H9 (cell line): Measurements from ENCODE around the gene SRSF10. TPM values are rescaled to one million over a fixed set of nuclear protein-coding genes. Genes with fewer than 3 reads are reported as not detected.

Experiments used
- DNase-seq: peaks from one replicate; pipeline ENCODE4 v3.0.0-alpha.2; 2017
- H2AFZ ChIP-seq: one replicate; pipeline ENCODE4 v1.6.1; 2013; ENCODE audit warnings: mild to moderate bottlenecking, low read length, control low read depth, moderate library complexity
- H2AK5ac ChIP-seq: 2 replicates; pipeline ENCODE4 v1.6.1; 2013; ENCODE audit warnings: low read length, control low read depth, mixed read lengths; ENCODE audit not compliant: insufficient read length
- H2BK120ac ChIP-seq: one replicate; pipeline ENCODE4 v1.6.1; 2013; ENCODE audit warnings: low read depth, mild to moderate bottlenecking, low read length, control low read depth, inconsistent platforms; ENCODE audit not compliant: poor library complexity, severe bottlenecking
- H2BK12ac ChIP-seq: 2 replicates; pipeline ENCODE4 v1.6.1; 2013; ENCODE audit warnings: low read length, control low read depth, mixed read lengths, low read depth; ENCODE audit not compliant: insufficient read length
- H2BK15ac ChIP-seq: 2 replicates; pipeline ENCODE4 v1.6.1; 2013; ENCODE audit warnings: low read depth, low read length, control low read depth
- H2BK20ac ChIP-seq: one replicate; pipeline ENCODE4 v1.6.1; 2013; ENCODE audit warnings: low read depth, mild to moderate bottlenecking, low read length, control low read depth, inconsistent platforms; ENCODE audit not compliant: poor library complexity, severe bottlenecking
- H2BK5ac ChIP-seq: 2 replicates; pipeline ENCODE4 v1.6.1; 2013; ENCODE audit warnings: low read length, control low read depth, mixed read lengths; ENCODE audit not compliant: insufficient read length
- H3K14ac ChIP-seq: 2 replicates; pipeline ENCODE4 v1.6.1; 2013; ENCODE audit warnings: low read length, control low read depth; ENCODE audit not compliant: insufficient read depth
- H3K18ac ChIP-seq: 2 replicates; pipeline ENCODE4 v1.6.1; 2013; ENCODE audit warnings: low read depth, mild to moderate bottlenecking, mixed read lengths, low read length, control low read depth; ENCODE audit not compliant: insufficient read length
- H3K23ac ChIP-seq: 2 replicates; pipeline ENCODE4 v1.6.1; 2013; ENCODE audit warnings: low read length, control low read depth, mixed read lengths, low read depth; ENCODE audit not compliant: insufficient read length
- H3K23me2 ChIP-seq: 2 replicates; pipeline ENCODE4 v1.6.1; 2013; ENCODE audit warnings: low read depth, mild to moderate bottlenecking, mixed read lengths, low read length, control low read depth; ENCODE audit not compliant: insufficient read length, poor library complexity, severe bottlenecking
- H3K27ac ChIP-seq: 2 replicates; pipeline ENCODE4 v1.5.1; 2013; ENCODE audit warnings: low read length, control low read depth, mixed read lengths, low read depth; ENCODE audit not compliant: insufficient read length
- H3K27me3 ChIP-seq: 2 replicates; pipeline ENCODE4 v1.6.1; 2013; ENCODE audit warnings: low read length, control low read depth, inconsistent platforms; ENCODE audit not compliant: insufficient read depth
- H3K4ac ChIP-seq: 2 replicates; pipeline ENCODE4 v1.6.1; 2013; ENCODE audit warnings: low read depth, mild to moderate bottlenecking, control low read depth, inconsistent platforms, low read length, moderate library complexity
- H3K4me1 ChIP-seq: 2 replicates; pipeline ENCODE4 v1.6.1; 2013; ENCODE audit warnings: low read length, control low read depth, inconsistent platforms; ENCODE audit not compliant: insufficient read depth
- H3K4me2 ChIP-seq: 2 replicates; pipeline ENCODE4 v1.6.1; 2013; ENCODE audit warnings: low read length, control low read depth, mixed read lengths; ENCODE audit not compliant: insufficient read length, insufficient read depth
- H3K56ac ChIP-seq: 2 replicates; pipeline ENCODE4 v1.6.1; 2013; ENCODE audit warnings: low read depth, mild to moderate bottlenecking, mixed read lengths, low read length, control low read depth; ENCODE audit not compliant: insufficient read length
- H3K79me1 ChIP-seq: 2 replicates; pipeline ENCODE4 v1.6.1; 2013; ENCODE audit warnings: low read depth, mild to moderate bottlenecking, moderate library complexity, low read length, control low read depth, inconsistent platforms; ENCODE audit not compliant: insufficient read depth, poor library complexity, severe bottlenecking
- H3K79me2 ChIP-seq: 2 replicates; pipeline ENCODE4 v1.6.1; 2013; ENCODE audit warnings: low read length, control low read depth, inconsistent platforms; ENCODE audit not compliant: insufficient read depth
- H3K9ac ChIP-seq: 2 replicates; pipeline ENCODE4 v1.6.1; 2013; ENCODE audit warnings: low read length, control low read depth, mixed read lengths; ENCODE audit not compliant: insufficient read length; ENCODE audit errors: extremely low read depth
- H3K9me3 ChIP-seq: one replicate; pipeline ENCODE4 v1.6.1; 2013; ENCODE audit warnings: low read depth, low read length, inconsistent platforms; ENCODE audit not compliant: control insufficient read depth
- H3T11ph ChIP-seq: one replicate; pipeline ENCODE4 v1.6.1; 2013; ENCODE audit warnings: mild to moderate bottlenecking, low read length, control low read depth, inconsistent platforms
- H4K20me1 ChIP-seq: one replicate; pipeline ENCODE4 v1.6.1; 2013; ENCODE audit not compliant: control insufficient read depth, insufficient read length, insufficient read depth
- H4K5ac ChIP-seq: 2 replicates; pipeline ENCODE4 v1.6.1; 2013; ENCODE audit warnings: low read depth, mild to moderate bottlenecking, mixed read lengths, low read length, control low read depth; ENCODE audit not compliant: insufficient read length
- H4K8ac ChIP-seq: replicated peaks from 2 replicates; pipeline ENCODE4 v1.6.1; 2013; ENCODE audit warnings: low read length, control low read depth, mixed read lengths, low read depth; ENCODE audit not compliant: insufficient read length
- H4K91ac ChIP-seq: 2 replicates; pipeline ENCODE4 v1.6.1; 2013; ENCODE audit warnings: low read depth, mild to moderate bottlenecking, moderate library complexity, mixed read lengths, low read length, control low read depth; ENCODE audit not compliant: insufficient read length
- H3K27ac Mint-ChIP-seq, 3 experiments: 2 replicates in 2 of 3; 3 replicates in 1 of 3; pipeline ENCODE4 v1.8.0; 2020 to 2021; ENCODE audit warnings: mixed read lengths in 3 of 3, mild to moderate bottlenecking in 1 of 3, moderate library complexity in 1 of 3
- H3K27me3 Mint-ChIP-seq: 2 replicates; pipeline ENCODE4 v1.8.0; 2021; ENCODE audit warnings: low read depth, mild to moderate bottlenecking, moderate library complexity, mixed read lengths
- H3K36me3 Mint-ChIP-seq, 3 experiments: 2 replicates in 2 of 3; 3 replicates in 1 of 3; pipeline ENCODE4 v1.8.0; 2020 to 2021; ENCODE audit warnings: low read depth in 3 of 3, mixed read lengths in 3 of 3; ENCODE audit not compliant: insufficient read depth in 1 of 3
- H3K4me1 Mint-ChIP-seq, 2 experiments: 2 replicates each; pipeline ENCODE4 v1.8.0; 2020; ENCODE audit warnings: mixed read lengths in 2 of 2
- H3K4me3 Mint-ChIP-seq, 2 experiments: 2 replicates in 1 of 2; 3 replicates in 1 of 2; pipeline ENCODE4 v1.8.0; 2020 to 2021; ENCODE audit warnings: mild to moderate bottlenecking in 2 of 2, mixed read lengths in 2 of 2, moderate library complexity in 1 of 2
- H3K9me3 Mint-ChIP-seq, 2 experiments: 2 replicates in 1 of 2; 3 replicates in 1 of 2; pipeline ENCODE4 v1.8.0; 2020; ENCODE audit warnings: mild to moderate bottlenecking in 2 of 2, mixed read lengths in 2 of 2, moderate library complexity in 1 of 2
- CTCF ChIP-seq: fragments of 200-600 bp; sonication (generic); conservative IDR thresholded peaks from 3 replicates; pipeline ENCODE4 v1.8.0; 2021; ENCODE audit warnings: antibody characterized with exemption, mild to moderate bottlenecking
- total RNA-seq: library from RNA; stranded (reverse); gene quantifications from 2 replicates; pipeline ENCODE4 v1.2.1, GENCODE V29; 2021

Gene SRSF10
- total RNA-seq, 1 experiment from 2014 or later, result 238 TPM

- H3K56ac ChIP-seq, result no peak overlapping the region
- Mint-ChIP-seq H3K27ac (no peak overlapping the region), H3K27me3 (no peaks in the 10 kb centered on the region; the same call in 1 of the 2 replicates), H3K9me3 (no peaks in the 10 kb centered on the region), H3K4me3 (no peak overlapping the region), H3K4me1 (peaks cover 49 to 51% of the 10 kb centered on the region in 2 experiments), H3K36me3 (no peaks in the 10 kb centered on the region)
- no peak overlapping the region for H3K9ac ChIP-seq
- no peaks in the 10 kb centered on the region for H3K23me2 ChIP-seq
- no peaks in the 10 kb centered on the region for H3K9me3 ChIP-seq
- no peak overlapping the region for H2BK12ac ChIP-seq
- no peak overlapping the region for H3K27ac ChIP-seq
- H3K14ac ChIP-seq, result no peak overlapping the region
- no peak overlapping the region for H3K4me2 ChIP-seq
- no peak for DNase-seq
- no peak overlapping the region for H4K5ac ChIP-seq
- H2AK5ac ChIP-seq, result no peak overlapping the region
- no peak for TF ChIP-seq CTCF
- H4K8ac ChIP-seq, result no peak overlapping the region
- H2BK15ac ChIP-seq, result no peak overlapping the region
- no peaks in the 10 kb centered on the region for H4K20me1 ChIP-seq
- H2BK20ac ChIP-seq, result no peak overlapping the region
- H3K27me3 ChIP-seq, result no peaks in the 10 kb centered on the region
- H3K4ac ChIP-seq, result no peak overlapping the region
- no peak overlapping the region for H3T11ph ChIP-seq
- H3K23ac ChIP-seq, result no peak overlapping the region
- no peak overlapping the region for H2BK5ac ChIP-seq
- no peak overlapping the region for H2BK120ac ChIP-seq
- H4K91ac ChIP-seq, result no peak overlapping the region
- peaks cover 12% of the 10 kb centered on the region; the same call in 1 of the 2 replicates for H3K4me1 ChIP-seq
- no peaks in the 10 kb centered on the region; the same call in 1 of the 2 replicates for H3K79me2 ChIP-seq
- H3K79me1 ChIP-seq, result no peaks in the 10 kb centered on the region
- no peak overlapping the region for H2AFZ ChIP-seq
- H3K18ac ChIP-seq, result no peak overlapping the region
Measured at GRCh38 chr1:24007079-24007478, 27.0 kb upstream of the SRSF10 start.
